ENCODE results near the gene GPR3. TPM values are rescaled to one million over a fixed set of nuclear protein-coding genes. Genes with fewer than 3 reads are reported as not detected.

GPR3 gene
- total RNA-seq, 1 donor from 2014 or later, result 2.0 TPM

- DNase-seq (ENCODE audit: low spot score in 2 of 2), result no peak
Observed at GRCh38 chr1:27397110-27397509, 4.7 kb downstream of the GPR3 start.

GRCh38 chr1:27397749-27398148 lies 5.3 kb downstream of the GPR3 start:
- H3K9me3 ChIP-seq, result no peaks in the 10 kb centered on the region
- intact Hi-C loops (cut with DNase I), result loop anchor here (10.0 kb wide), 1 partner anchor 283 kb away; no protein-coding TSS in a partner anchor
- H3K27ac ChIP-seq, result no peak overlapping the region
- TF ChIP-seq CTCF (IDR thresholded peaks at IDR 0.05), result no peak
- H3K4me3 ChIP-seq, result no peak overlapping the region
- DNase-seq (ENCODE audit: low spot score in 2 of 2), result no peak
- no peaks in the 10 kb centered on the region for H3K36me3 ChIP-seq
- no peaks in the 10 kb centered on the region for H3K27me3 ChIP-seq
- H3K4me1 ChIP-seq, result peaks cover 11 to 12% of the 10 kb centered on the region in 2 donors

More at GRCh38 chr1:27397110-27397509, 4.7 kb downstream of the GPR3 start:
- intact Hi-C loops (cut with DNase I), result loop anchor here (10.0 kb wide), 1 partner anchor 282 kb away; no protein-coding TSS in a partner anchor
- Histone ChIP-seq H3K27ac (no peak overlapping the region), H3K4me3 (no peak overlapping the region), H3K4me1 (peaks cover 8 to 10% of the 10 kb centered on the region in 2 donors), H3K36me3 (no peaks in the 10 kb centered on the region), H3K27me3 (no peaks in the 10 kb centered on the region), H3K9me3 (no peaks in the 10 kb centered on the region)
- TF ChIP-seq CTCF (IDR thresholded peaks at IDR 0.05), result no peak

GRCh38 chr1:27398405-27399149 lies 6.2 kb downstream of the GPR3 start:
- no peak overlapping the region for H3K4me3 ChIP-seq
- no peaks in the 10 kb centered on the region for H3K27me3 ChIP-seq
- no peak overlapping the region for H3K27ac ChIP-seq
- intact Hi-C loops (cut with DNase I), result loop anchor here (10.0 kb wide), 1 partner anchor 284 kb away; no protein-coding TSS in a partner anchor
- TF ChIP-seq CTCF (IDR thresholded peaks at IDR 0.05), result no peak
- DNase-seq (ENCODE audit: low spot score in 2 of 2), result no peak
- H3K9me3 ChIP-seq, result no peaks in the 10 kb centered on the region
- H3K36me3 ChIP-seq, result no peaks in the 10 kb centered on the region
- H3K4me1 ChIP-seq, result peaks cover 14 to 17% of the 10 kb centered on the region in 2 donors

GRCh38 chr1:27399251-27400025 lies 7.0 kb downstream of the GPR3 start:
- DNase-seq (ENCODE audit: low spot score in 2 of 2), result no peak
- Histone ChIP-seq H3K4me1 (peaks cover 18 to 25% of the 10 kb centered on the region in 2 donors), H3K27me3 (no peaks in the 10 kb centered on the region), H3K36me3 (no peaks in the 10 kb centered on the region), H3K9me3 (no peaks in the 10 kb centered on the region), H3K27ac (no peak overlapping the region), H3K4me3 (no peak overlapping the region)
- intact Hi-C loops (cut with DNase I), result loop anchor here (10.0 kb wide), 1 partner anchor 285 kb away; no protein-coding TSS in a partner anchor
- no peak for TF ChIP-seq CTCF (IDR thresholded peaks at IDR 0.05)

- TF ChIP-seq CTCF (IDR thresholded peaks at IDR 0.05), result no peak
- Histone ChIP-seq H3K9me3 (no peaks in the 10 kb centered on the region), H3K4me1 (peaks cover 18 to 32% of the 10 kb centered on the region in 2 donors), H3K4me3 (no peak overlapping the region), H3K27ac (no peak overlapping the region), H3K36me3 (no peaks in the 10 kb centered on the region), H3K27me3 (no peaks in the 10 kb centered on the region)
- intact Hi-C loops (cut with DNase I), result no loop called here
- no peak for DNase-seq (ENCODE audit: low spot score in 2 of 2)
Observed at GRCh38 chr1:27400082-27400962, 7.9 kb downstream of the GPR3 start.

Data from ascending aorta (tissue), 2 donors.